Measurements from ENCODE around the gene THPO. TPM values are rescaled to one million over a fixed set of nuclear protein-coding genes. Genes with fewer than 3 reads are reported as not detected.
"Not testable (repeated sequence)": the region's sequence is repeated elsewhere in the genome, so short reads cannot be mapped to it uniquely, and the experiment has no call there.

The THPO gene
- total RNA-seq, 2 donors from 2014 or later, result 0.71 to 1.1 TPM

DNA sequence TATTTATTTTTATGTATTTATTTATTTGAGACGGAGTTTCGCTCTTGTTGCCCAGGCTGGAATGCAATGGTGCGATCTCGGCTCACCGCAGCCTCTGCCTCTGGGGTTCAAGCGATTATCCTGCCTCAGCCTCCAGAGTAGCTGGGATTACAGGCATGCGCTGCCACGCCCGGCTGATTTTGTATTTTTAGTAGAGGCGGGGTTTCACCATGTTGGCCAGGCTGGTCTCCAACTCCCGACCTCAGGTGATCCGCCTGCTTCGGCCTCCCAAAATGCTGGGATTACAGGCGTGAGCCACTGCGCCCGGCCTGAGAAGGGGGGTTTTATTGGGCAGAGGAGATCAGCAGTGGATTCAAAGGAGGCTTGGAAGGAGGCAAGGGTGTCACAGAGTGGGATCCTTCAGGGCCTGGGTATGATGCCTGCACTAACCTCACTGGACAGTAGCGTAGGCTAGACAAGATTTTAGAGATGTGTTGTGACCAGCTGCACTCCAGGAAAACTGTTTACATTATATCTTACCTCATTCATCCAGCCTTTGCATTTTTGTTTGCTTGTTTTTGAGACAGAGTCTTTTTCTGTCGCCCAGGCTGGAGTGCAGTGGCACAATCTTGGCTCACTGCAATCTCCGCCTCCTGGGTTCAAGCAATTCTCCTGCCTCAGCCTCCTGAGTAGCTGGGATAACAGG is 38.4 kb downstream of the THPO start:
- DNase-seq (ENCODE audit: low spot score); intact Hi-C loops (cut with DNase I): not testable (repeated sequence)

DNA sequence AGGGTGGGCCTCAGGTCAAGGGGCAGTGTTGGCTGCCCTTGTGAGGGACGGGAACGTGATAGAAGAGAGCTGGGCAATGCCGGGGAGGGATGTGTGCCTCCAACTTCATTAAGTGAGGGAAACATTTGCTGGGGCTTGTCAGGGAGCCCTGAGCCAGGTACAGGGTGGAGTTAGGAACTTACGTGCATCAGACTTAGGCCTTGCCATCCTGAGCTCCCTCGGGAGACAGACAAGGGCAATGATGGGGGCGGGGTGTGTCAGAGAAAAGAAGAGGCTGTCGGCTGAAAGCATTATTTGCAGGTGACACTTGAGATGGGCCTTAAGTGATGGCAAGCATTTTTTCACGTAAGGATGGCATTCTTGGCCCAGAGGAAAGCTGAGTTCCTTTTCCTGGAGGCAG is 39.0 kb downstream of the THPO start:
- no peak for DNase-seq (ENCODE audit: low spot score)
- intact Hi-C loops (cut with DNase I), result no loop called here

DNA sequence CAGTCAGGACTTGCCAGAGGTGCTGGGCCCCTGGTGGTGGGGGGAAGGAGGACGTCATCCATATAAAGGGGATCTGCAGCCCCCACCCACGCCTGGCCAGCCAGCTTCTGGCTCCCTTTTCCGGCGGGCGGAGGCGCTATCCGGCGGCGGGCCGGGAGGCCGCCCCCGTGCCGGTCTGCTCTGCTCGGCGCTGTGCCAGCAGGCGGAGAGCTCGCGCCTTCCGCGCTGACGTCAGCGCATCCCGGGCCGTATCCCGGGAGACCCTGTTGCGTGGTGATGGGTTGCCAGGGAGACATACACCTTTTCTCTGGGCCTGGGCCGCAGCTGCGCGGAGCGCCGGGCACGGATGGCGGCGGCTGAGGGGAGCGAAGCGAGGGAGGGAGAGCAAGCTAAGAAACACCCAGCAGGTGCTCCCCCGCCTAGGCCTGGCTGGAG is 39.5 kb downstream of the THPO start:
- intact Hi-C loops (cut with DNase I), result no loop called here
- DNase-seq (ENCODE audit: low spot score), result peak; percentile 93

DNA sequence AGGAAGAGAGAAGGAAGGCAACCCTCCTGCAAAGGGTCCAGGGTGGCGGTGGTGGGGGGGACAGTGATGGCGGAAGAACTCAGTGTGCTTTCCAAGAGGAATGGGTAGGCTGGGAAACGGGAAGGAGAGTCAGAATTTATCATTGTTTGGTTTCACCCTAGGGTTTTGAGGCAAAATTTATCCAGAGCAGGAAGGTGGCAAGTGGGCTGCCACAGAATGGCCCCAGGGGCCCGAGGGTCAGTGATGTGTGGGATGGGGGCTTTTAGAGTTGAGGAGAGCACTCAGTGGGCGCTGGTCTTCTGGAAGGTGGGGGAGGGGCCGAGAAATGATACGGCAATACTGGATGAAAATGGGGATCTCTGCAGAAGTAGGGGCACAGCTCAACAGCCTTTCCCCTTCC is 40.0 kb downstream of the THPO start:
- DNase-seq (ENCODE audit: low spot score), result no peak
- intact Hi-C loops (cut with DNase I), result no loop called here

DNA sequence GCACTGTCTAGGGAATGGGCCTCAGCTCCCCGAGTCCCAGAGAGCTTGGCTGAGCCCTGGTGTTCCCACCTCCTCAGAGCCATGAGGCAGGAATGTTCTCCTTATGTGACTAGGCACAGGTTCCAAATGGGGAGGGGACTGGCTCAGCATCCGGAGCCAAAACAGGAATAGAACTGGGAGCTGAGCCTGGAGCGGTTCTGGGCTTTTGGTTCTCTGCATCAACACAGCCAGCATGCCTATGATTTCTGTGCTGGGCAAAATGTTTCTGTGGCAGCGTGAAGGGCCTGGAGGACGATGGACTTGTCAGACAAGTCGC is 40.6 kb downstream of the THPO start, which contains the start of gene FAM131A:
TSS of gene FAM131A (plus strand) at position 202 of the 316 bp plus-strand sequence. CDS start at position 233, 31 bp downstream.
- DNase-seq (ENCODE audit: low spot score), result peak; percentile 90

DNA sequence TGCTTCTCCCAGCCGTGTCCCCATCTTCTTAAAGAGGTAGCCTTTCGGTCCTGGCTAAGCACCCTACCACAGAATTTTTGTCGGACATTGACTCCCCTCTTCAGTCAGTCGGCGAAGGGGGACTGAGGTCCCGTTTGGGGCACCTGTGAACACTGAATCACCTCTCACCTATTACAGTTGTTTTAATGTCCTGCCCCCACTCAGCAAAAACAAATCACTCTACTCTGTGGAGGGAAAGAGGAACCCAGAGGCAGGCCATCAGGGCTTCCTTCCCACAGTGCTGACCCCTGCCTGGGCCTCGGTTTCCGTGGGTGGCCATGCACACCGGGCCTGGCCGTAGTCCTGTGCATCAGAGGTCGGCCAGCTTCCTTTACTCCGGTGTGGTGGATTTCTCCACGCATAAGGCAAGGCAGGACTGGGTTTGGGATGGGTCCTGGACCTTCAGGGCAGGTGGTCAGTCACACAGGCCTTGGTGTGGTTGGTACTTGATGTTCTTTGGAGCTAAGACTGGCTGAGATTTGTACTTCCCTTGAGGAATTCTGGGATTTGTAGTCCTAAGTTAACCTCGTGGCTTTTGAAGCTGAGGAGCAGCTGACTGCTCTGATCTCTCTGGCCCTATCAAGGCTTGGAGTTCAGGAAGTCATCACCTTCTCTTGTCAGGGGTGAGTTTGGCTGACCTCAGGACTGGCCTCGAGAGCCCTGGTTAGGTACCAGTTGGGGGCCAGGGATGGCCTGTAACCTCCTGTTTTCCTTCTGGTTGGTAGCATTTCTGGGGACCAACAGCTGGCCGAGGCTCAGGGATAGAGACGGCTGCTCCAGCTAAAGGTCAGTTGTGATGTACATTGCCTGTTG is 41.2 kb downstream of the THPO start:
- intact Hi-C loops (cut with DNase I), result no loop called here

More for the DNA sequence above, 40.6 kb downstream of the THPO start, which contains the start of gene FAM131A:
- intact Hi-C loops (cut with DNase I), result no loop called here

DNA sequence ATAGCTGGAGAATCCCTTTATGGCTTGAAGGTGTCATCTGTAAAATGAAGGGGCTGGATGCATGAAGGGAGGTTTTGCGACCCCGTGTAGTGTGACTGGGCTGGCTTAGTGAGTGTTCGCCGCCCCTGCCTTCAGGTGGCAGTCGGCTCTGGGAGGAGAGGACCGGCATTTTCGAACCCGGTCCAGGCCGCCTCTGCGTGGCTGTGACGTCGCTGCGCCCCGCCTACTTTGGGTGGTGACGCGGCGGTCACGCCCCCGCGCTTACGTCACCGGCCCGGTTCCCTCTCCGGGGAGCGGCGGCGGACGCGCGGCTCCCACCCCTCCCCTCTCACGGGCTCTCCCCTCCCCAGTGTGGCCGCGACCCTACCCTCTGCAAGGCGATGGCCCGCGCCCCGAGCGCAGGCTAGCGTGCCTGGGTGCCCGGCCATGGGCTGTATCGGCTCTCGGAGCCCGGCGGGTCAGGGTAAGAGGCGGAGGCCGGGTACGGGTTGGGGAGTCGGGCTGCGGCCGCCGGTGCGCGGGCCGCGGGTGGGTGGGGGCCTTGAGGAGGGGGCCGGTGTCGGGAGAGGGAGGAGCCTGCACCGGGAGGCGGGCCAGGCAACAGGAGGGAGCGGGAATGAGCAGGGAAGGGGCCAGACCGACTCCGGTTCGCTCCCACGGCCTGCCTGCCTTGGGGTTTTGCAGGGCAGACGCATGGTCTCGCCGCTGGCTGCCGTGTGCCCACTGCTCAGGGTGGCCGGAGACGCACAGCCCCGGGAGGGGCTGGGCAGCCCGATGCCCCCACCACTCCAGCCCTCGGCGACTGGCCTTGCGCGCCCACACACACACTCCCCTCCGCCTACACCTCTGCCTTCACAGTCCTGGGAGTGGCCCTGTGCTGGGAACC is 42.1 kb downstream of the THPO start:
- intact Hi-C loops (cut with DNase I), result no loop called here
- DNase-seq (ENCODE audit: low spot score), result peak; percentile 96

More for the DNA sequence above, 41.2 kb downstream of the THPO start:
- DNase-seq (ENCODE audit: low spot score), result no peak

DNA sequence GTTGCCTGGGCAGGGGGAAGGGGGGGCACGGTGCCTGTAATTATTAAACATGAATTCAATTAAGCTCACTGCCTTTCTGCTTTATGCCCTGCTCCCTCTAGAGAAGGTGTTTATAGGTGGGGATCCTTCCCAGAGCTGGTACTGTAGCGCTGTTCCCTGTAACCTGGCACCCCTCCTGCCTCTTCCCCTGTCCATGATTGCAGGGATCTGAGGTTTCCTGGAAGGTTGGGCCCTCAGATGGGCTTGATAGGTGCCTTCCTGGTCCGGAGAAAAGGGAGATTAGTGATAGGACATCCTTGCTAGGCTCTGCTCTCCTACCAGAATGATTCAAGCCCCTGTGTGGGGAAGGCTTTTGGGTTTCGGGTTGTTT is 42.7 kb downstream of the THPO start:
- intact Hi-C loops (cut with DNase I), result no loop called here

DNA sequence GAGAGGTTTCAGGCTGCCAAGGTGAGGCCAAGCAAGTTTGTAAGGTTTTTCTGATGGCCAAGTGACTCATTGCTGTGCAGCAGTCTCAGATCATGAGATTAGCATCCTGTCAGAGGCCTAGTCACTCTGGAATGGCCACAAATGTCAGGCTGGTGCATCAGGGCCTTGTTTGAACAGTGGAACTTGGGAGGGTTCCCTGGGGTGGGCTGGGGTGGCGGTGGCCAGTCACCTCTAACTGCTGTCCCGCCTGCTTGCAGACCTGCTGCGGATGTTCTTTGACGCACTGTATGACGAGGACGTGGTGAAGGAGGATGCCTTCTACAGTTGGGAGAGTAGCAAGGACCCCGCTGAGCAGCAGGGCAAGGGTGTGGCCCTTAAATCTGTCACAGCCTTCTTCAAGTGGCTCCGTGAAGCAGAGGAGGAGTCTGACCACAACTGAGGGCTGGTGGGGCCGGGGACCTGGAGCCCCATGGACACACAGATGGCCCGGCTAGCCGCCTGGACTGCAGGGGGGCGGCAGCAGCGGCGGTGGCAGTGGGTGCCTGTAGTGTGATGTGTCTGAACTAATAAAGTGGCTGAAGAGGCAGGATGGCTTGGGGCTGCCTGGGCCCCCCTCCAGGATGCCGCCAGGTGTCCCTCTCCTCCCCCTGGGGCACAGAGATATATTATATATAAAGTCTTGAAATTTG is 43.4 kb downstream of the THPO start:
- DNase-seq (ENCODE audit: low spot score), result no peak
- intact Hi-C loops (cut with DNase I), result no loop called here

More for the DNA sequence above, 42.7 kb downstream of the THPO start:
- no peak for DNase-seq (ENCODE audit: low spot score)

DNA sequence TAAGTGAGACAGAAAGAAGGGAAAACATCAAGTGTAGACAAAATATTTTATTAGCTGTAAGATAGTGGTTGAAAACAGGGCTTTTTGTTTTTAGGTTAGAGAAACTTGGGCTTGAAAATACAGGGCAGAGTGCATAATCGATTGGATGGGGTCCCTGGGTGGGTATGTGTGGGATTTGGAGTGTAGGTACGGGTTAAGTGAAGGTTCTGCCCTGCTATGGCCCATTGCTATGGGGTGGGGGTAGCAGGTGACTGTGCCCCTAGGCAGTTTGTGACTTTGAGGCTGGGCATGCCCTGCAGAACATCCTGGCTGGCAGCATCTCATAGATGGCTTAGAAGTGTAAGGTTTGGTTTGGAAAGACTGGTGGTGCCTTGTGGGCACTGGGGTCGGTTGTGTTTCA is 44.3 kb downstream of the THPO start:
- DNase-seq (ENCODE audit: low spot score), result no peak
- intact Hi-C loops (cut with DNase I), result no loop called here

DNA sequence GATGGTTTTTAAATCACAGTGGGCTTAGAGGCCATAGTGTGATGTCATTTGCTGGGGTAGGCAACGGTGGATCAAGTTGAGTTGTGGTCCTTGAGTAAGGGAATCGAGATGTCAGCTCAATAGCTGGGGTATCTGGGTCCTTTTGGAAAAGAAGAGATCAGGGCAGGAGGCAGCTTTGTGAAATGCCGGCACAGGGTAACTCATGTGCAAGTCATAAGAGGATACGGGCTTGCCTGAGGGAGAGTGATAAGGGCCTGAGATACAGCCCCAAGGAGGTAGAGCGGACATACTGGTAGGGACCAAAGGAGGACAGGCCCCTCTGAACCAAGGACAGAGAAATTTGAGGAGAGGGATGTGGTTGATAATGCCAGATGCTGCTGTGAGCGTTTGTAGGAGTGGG is 44.8 kb downstream of the THPO start:
- no peak for DNase-seq (ENCODE audit: low spot score)
- intact Hi-C loops (cut with DNase I), result no loop called here

DNA sequence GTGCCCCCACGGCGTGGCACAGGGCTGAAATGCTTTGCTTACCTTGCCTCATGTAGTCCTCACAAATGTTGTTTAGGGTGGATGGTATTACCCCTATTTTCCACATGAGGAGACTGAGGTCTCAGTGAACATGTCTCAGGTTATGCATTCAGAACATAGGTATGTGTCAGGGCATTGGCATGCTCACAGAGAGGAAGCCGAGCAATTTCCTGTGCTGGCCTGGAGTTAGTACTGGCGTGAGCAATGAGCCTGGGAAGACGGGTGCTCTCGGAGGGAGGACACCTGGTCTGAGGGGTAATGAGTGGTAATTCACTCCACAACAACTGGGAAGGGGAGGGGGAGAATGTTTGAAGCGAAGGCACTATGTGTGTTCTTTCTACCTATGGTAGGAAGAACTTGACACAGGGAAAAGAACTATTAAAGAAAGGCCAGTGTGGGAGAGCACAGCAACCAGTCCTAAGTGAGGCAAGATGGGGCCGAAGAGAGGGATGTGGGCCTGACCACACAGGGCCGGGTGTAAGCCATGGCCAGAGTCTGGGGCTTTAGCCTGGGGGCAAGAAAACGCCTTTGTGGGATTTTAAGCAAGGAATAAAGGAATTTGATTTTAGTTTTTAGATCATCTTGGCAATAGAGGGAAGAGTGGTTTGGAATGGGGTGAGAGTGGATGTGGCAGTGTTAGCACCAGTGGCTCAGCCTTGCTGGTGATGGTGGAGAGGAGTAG is 45.5 kb downstream of the THPO start:
- DNase-seq (ENCODE audit: low spot score), result no peak
- intact Hi-C loops (cut with DNase I), result no loop called here

DNA sequence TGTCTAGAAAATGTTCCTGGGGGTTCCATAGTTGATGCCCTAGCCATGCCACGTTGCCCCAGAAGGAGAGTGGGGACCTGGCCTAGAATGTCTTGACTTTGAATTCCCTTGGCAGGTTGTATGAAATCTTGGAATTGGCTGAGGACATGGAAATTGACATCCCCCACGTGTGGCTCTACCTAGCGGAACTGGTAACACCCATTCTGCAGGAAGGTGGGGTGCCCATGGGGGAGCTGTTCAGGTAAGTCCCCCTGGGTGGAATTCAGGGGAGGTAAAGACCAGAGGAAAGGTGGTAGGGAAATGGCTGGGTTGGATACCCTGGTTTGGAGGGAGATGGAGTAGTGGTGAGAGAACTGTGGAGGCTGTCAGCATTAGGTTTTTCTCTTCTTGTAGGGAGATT is 49.5 kb downstream of the THPO start:
- DNase-seq (ENCODE audit: low spot score), result no peak
- intact Hi-C loops (cut with DNase I), result no loop called here

DNA sequence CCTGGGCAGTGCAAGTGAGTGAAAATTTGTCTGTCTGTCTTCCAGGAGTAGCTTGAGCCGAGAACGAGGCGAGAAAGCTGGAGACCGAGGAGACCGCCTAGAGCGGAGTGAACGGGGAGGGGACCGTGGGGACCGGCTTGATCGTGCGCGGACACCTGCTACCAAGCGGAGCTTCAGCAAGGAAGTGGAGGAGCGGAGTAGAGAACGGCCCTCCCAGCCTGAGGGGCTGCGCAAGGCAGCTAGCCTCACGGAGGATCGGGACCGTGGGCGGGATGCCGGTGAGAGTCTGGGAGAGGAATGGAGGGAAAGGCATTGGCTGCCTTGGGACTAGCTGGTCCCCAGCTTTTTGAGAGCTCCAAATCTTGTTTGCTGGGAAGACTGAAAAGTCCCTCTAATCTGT is 50.8 kb downstream of the THPO start:
- no peak for DNase-seq (ENCODE audit: low spot score)
- intact Hi-C loops (cut with DNase I), result no loop called here

DNA sequence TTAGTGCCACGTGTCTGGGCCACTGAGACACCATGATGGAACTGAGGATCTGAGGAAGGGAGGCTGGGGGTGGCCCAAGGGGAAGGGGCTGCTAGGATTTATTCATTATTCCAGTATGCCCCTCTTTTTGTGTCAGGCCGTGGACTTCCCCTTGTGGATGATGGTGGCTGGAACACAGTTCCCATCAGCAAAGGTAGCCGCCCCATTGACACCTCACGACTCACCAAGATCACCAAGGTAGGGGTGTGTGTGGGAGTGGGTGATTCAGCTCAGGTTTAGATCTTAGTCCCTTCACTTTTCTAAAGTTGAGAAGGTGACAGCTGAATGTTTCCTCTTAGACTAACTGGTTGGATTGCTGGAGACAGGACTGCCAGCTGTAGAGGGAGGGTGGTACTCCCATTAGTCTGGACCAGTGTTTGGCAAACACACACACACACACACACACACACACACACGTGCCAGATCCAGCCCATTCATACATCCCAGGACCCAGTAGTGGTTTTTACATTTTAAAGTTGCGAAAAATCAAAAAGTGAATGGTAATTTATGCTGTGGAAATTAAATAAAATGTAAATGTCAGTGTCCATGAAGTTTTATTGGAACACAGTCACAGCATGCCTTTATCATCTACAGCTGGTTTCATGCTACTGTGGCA is 52.2 kb downstream of the THPO start:
- intact Hi-C loops (cut with DNase I), result no loop called here
- DNase-seq (ENCODE audit: low spot score), result no peak

DNA sequence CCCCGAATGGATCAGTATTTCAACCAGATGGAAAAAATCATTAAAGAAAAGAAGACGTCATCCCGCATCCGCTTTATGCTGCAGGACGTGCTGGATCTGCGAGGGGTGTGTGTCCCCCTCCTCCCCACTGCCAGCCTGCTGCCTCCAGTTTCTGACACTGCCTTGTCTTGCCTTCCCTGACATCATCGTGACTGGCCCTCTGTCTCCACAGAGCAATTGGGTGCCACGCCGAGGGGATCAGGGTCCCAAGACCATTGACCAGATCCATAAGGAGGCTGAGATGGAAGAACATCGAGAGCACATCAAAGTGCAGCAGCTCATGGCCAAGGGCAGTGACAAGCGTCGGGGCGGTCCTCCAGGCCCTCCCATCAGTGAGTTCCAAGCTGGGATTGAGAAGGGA is 52.7 kb downstream of the THPO start:
- intact Hi-C loops (cut with DNase I), result no loop called here
- no peak for DNase-seq (ENCODE audit: low spot score)

DNA sequence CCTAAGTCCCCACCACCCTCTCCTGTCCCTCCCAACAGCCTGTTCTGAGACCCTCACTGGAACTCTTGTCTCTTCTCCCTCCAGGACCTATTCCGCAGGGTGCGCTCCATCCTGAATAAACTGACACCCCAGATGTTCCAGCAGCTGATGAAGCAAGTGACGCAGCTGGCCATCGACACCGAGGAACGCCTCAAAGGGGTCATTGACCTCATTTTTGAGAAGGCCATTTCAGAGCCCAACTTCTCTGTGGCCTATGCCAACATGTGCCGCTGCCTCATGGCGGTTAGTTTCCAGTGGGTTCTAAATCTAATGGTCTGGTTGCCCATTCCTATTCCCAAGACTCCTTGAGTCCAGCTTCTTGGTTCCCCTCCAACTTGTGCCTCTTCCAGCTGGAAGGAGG is 54.3 kb downstream of the THPO start:
- DNase-seq (ENCODE audit: low spot score), result peak; percentile 89
- intact Hi-C loops (cut with DNase I), result no loop called here
